IMR-90 (cell line): Measurements from ENCODE around the gene ZRANB3. TPM values are rescaled to one million over a fixed set of nuclear protein-coding genes. Genes with fewer than 3 reads are reported as not detected.
"Not testable (repeated sequence)": the region's sequence is repeated elsewhere in the genome, so short reads cannot be mapped to it uniquely, and the experiment has no call there.

ENCODE experiments used
- ATAC-seq: fragments of 200-7000 bp; cut with Tn5 transposase; 2 replicates; pipeline ENCODE4 v1.9.1; 2020; ENCODE audit warnings: low read depth, mild to moderate bottlenecking, moderate library complexity
- BruUV-seq: library from RNA; stranded (reverse); fragments of 400-500 nt; replicated peaks from 2 replicates; lab custom pipeline; 2021; lab: Mats Ljungman, UMichigan
- CTCF ChIA-PET: fragments of 300-600 bp; formaldehyde crosslinking; extraction: SDS; loops from one replicate; lab custom pipeline; 2021; ENCODE audit warnings: antibody characterized with exemption; lab: Yijun Ruan, JAX
- POLR2A ChIA-PET: fragments of 300-600 bp; sonication (Branson Sonifier 250); formaldehyde crosslinking; loops from one replicate; lab custom pipeline; 2022; ENCODE audit warnings: antibody characterized with exemption; ENCODE audit not compliant: unreplicated experiment; lab: Charles Lee
- DNase-seq: peaks from one replicate; pipeline ENCODE4 v3.0.0; 2013
- H2AFZ ChIP-seq: replicated peaks from 2 replicates; pipeline ENCODE3; 2013; ENCODE audit warnings: low read length, mild to moderate bottlenecking; ENCODE audit not compliant: poor library complexity
- H2AK5ac ChIP-seq: 2 replicates; pipeline ENCODE4 v1.6.1; 2013; ENCODE audit warnings: low read depth, low read length, inconsistent platforms
- H2AK9ac ChIP-seq: replicated peaks from 2 replicates; pipeline ENCODE3; 2013; ENCODE audit warnings: mild to moderate bottlenecking, low read depth, low read length, moderate library complexity; ENCODE audit not compliant: poor library complexity
- H2BK120ac ChIP-seq: 2 replicates; pipeline ENCODE4 v1.6.1; 2013; ENCODE audit warnings: low read depth, low read length, inconsistent platforms
- H2BK15ac ChIP-seq: 3 replicates; pipeline ENCODE4 v1.6.1; 2013; ENCODE audit warnings: low read depth, low read length, inconsistent platforms
- H2BK20ac ChIP-seq: 2 replicates; pipeline ENCODE4 v1.6.1; 2013; ENCODE audit warnings: low read depth, mild to moderate bottlenecking, inconsistent platforms, low read length, moderate library complexity
- H2BK5ac ChIP-seq: 2 replicates; pipeline ENCODE4 v1.6.1; 2013; ENCODE audit warnings: mild to moderate bottlenecking, low read depth, low read length, inconsistent platforms; ENCODE audit not compliant: poor library complexity, severe bottlenecking
- H3K14ac ChIP-seq: replicated peaks from 2 replicates; pipeline ENCODE4 v1.6.1; 2013; ENCODE audit warnings: low read depth, low read length, inconsistent platforms
- H3K18ac ChIP-seq: 2 replicates; pipeline ENCODE4 v1.6.1; 2013; ENCODE audit warnings: low read depth, low read length, control low read depth
- H3K23ac ChIP-seq: 2 replicates; pipeline ENCODE4 v1.6.1; 2013; ENCODE audit warnings: low read depth, low read length, inconsistent platforms
- H3K27ac ChIP-seq: 2 replicates; pipeline ENCODE4 v1.5.1; 2013; ENCODE audit warnings: mild to moderate bottlenecking, control low read depth, low read length; ENCODE audit not compliant: insufficient read depth
- H3K27me3 ChIP-seq: 2 replicates; pipeline ENCODE4 v1.6.1; 2013; ENCODE audit warnings: low read length; ENCODE audit not compliant: control insufficient read depth, insufficient read depth
- H3K36me3 ChIP-seq: 2 replicates; pipeline ENCODE4 v1.6.1; 2013; ENCODE audit warnings: low read length, mixed read lengths; ENCODE audit not compliant: control insufficient read depth, insufficient read depth
- H3K4ac ChIP-seq: 2 replicates; pipeline ENCODE4 v1.6.1; 2013; ENCODE audit warnings: low read depth, low read length, inconsistent platforms
- H3K4me1 ChIP-seq: 2 replicates; pipeline ENCODE4 v1.6.1; 2013; ENCODE audit warnings: low read length, mixed read lengths; ENCODE audit not compliant: control insufficient read depth, insufficient read depth
- H3K4me2 ChIP-seq: 2 replicates; pipeline ENCODE4 v1.6.1; 2013; ENCODE audit warnings: low read depth, mild to moderate bottlenecking, control low read depth, low read length, moderate library complexity
- H3K4me3 ChIP-seq: 2 replicates; pipeline ENCODE4 v1.5.1; 2013; ENCODE audit warnings: low read depth, mild to moderate bottlenecking, control low read depth, low read length, moderate library complexity; ENCODE audit not compliant: insufficient read depth
- H3K56ac ChIP-seq: 2 replicates; pipeline ENCODE4 v1.6.1; 2013; ENCODE audit warnings: low read length, inconsistent platforms; ENCODE audit not compliant: insufficient read depth; ENCODE audit errors: extremely low read depth
- H3K79me1 ChIP-seq, 2 experiments: 2 replicates each; pipeline ENCODE4 v1.6.1; 2013; ENCODE audit warnings: low read length in 2 of 2, inconsistent platforms in 1 of 2, low read depth in 1 of 2
- H3K9ac ChIP-seq: 2 replicates; pipeline ENCODE4 v1.6.1; 2013; ENCODE audit warnings: low read depth, low read length, control low read depth
- H3K9me1 ChIP-seq: 2 replicates; pipeline ENCODE4 v1.6.1; 2013; ENCODE audit warnings: low read length, inconsistent platforms; ENCODE audit not compliant: insufficient read depth
- H3K9me3 ChIP-seq: 2 replicates; pipeline ENCODE4 v1.6.1; 2013; ENCODE audit warnings: low read length; ENCODE audit not compliant: control insufficient read depth, insufficient read depth
- H4K20me1 ChIP-seq: 2 replicates; pipeline ENCODE4 v1.6.1; 2013; ENCODE audit warnings: low read length, inconsistent platforms; ENCODE audit not compliant: insufficient read depth
- H4K5ac ChIP-seq: 2 replicates; pipeline ENCODE4 v1.6.1; 2013; ENCODE audit warnings: mild to moderate bottlenecking, low read depth, low read length, control low read depth
- H4K8ac ChIP-seq, 2 experiments: 2 replicates each; pipeline ENCODE4 v1.6.1; 2013; ENCODE audit warnings: low read depth in 2 of 2, low read length in 2 of 2, control low read depth in 1 of 2, inconsistent platforms in 1 of 2
- H4K91ac ChIP-seq: 2 replicates; pipeline ENCODE4 v1.6.1; 2013; ENCODE audit warnings: low read depth, low read length, inconsistent platforms; ENCODE audit not compliant: insufficient read depth
- BHLHE40 ChIP-seq: fragments of 150-350 bp; IDR thresholded peaks from 2 replicates; pipeline ENCODE4 v1.6.1; 2016; ENCODE audit warnings: mild to moderate bottlenecking, low read depth, low read length
- FOS ChIP-seq: fragments of 150-350 bp; IDR thresholded peaks from 2 replicates; pipeline ENCODE4 v1.6.1; 2016; ENCODE audit warnings: low read depth, low read length
- MAZ ChIP-seq: IDR thresholded peaks from 2 replicates; pipeline ENCODE4 v1.6.1; 2012; ENCODE audit warnings: low read depth, mild to moderate bottlenecking, low read length, improper control_type of control experiment, moderate library complexity, borderline replicate concordance
- WGBS, 2 experiments: methylation state at CpG; one replicate each; pipeline versions ENCODE4 v1.1.5 to v1.1.7; 2013; ENCODE audit warnings: missing lambda C conversion rate in 2 of 2; ENCODE audit not compliant: insufficient read length in 1 of 2; ENCODE audit errors: extremely low coverage in 2 of 2; 5-methylcytosine and 5-hydroxymethylcytosine counted together
- dilution Hi-C: fragments of 300-500 bp; cut with HindIII; formaldehyde crosslinking; loops from one replicate; pipeline ENCODE4 v1.14.3; 2018; ENCODE audit warnings: low sequenced_read_pairs; ENCODE audit not compliant: unreplicated experiment
- in situ Hi-C: fragments of 300-500 bp; cut with MboI; formaldehyde crosslinking; loops from 3 replicates; pipeline ENCODE4 v1.14.3; 2019; ENCODE audit warnings: low sequenced_read_pairs, inconsistent platforms, mixed read lengths
- intact Hi-C: fragments of 100-400 bp; cut with micrococcal nuclease; formaldehyde crosslinking; loops from 2 replicates; pipeline ENCODE4 v1.10.0; 2022
- polyA plus RNA-seq, 3 experiments: library from polyadenylated mRNA; depleted of rRNA; stranded (reverse); fragments of >200 nt; gene quantifications; 2 replicates each; pipeline ENCODE4 v1.2.3, GENCODE V29; 2012; ENCODE audit warnings: low replicate concordance in 1 of 3
- total RNA-seq: library from RNA; depleted of rRNA; stranded (reverse); fragments of >200 nt; gene quantifications from 2 replicates; pipeline ENCODE4 v1.2.3, GENCODE V29; 2012
- TF ChIP-seq, protein P1 (sequence below): fragments of 150-350 bp; IDR thresholded peaks from 2 replicates; pipeline ENCODE4 v1.6.1; 2016; ENCODE audit warnings: low read depth, mild to moderate bottlenecking, low read length, moderate library complexity, borderline replicate concordance

The ZRANB3 gene
- total and polyA plus RNA-seq, 2 of the 4 experiments (the other 2 are of a cell fraction), result 3.4 to 9.3 TPM

DNA sequence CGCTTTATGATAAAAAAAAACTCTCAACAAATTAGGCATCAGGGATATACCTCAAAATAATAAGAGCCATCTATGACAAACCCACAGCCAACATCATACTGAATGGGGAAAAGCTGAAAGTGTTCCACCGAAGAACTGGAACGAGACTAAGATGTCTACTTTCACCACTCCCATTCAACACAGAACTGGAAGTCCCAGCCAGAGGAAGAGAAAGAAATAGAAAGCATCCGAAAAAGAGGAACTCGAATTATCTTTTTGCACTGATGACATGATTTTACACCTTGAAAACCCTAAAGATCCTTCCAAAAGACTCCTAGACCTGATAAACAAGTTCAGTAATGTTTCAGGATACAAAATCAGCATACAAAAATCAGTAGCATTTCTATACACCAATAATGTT lies 121.6 kb downstream of the ZRANB3 start:
- intact Hi-C loops (no loop called here), dilution Hi-C loops (no loop called here), in situ Hi-C loops (no loop called here)
- H4K20me1 ChIP-seq, result no peaks in the 10 kb centered on the region
- no peak overlapping the region for H3K4me3 ChIP-seq
- no peak overlapping the region for H3K23ac ChIP-seq
- H2BK5ac ChIP-seq, result no peak overlapping the region
- no peak overlapping the region for H3K4ac ChIP-seq
- ChIA-PET POLR2A (no interaction called here), CTCF (no interaction called here)
- H4K8ac ChIP-seq, result no peak overlapping the region
- H3K79me1 ChIP-seq, result no peaks in the 10 kb centered on the region; a peak in 1 of 4 replicates
- no peaks in the 10 kb centered on the region for H3K27me3 ChIP-seq
- H3K4me2 ChIP-seq, result no peak overlapping the region
- no peak overlapping the region for H4K5ac ChIP-seq
- H2BK20ac ChIP-seq, result no peak overlapping the region
- no peak overlapping the region for H3K27ac ChIP-seq
- H3K9ac ChIP-seq, result no peak overlapping the region
- H3K56ac ChIP-seq, result no peak overlapping the region
- H3K18ac ChIP-seq, result no peak overlapping the region
- TF ChIP-seq FOS, result no peak
- TF ChIP-seq BHLHE40, result no peak
- TF ChIP-seq, protein P1, sequence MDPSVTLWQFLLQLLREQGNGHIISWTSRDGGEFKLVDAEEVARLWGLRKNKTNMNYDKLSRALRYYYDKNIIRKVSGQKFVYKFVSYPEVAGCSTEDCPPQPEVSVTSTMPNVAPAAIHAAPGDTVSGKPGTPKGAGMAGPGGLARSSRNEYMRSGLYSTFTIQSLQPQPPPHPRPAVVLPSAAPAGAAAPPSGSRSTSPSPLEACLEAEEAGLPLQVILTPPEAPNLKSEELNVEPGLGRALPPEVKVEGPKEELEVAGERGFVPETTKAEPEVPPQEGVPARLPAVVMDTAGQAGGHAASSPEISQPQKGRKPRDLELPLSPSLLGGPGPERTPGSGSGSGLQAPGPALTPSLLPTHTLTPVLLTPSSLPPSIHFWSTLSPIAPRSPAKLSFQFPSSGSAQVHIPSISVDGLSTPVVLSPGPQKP, result no peak
- no peak for TF ChIP-seq MAZ
- H3K9me3 ChIP-seq, result no peaks in the 10 kb centered on the region
- DNase-seq (no peak), ATAC-seq (no peak)
- BruUV-seq, result no TSS peak
- no peak overlapping the region for H3K14ac ChIP-seq
- H2AFZ ChIP-seq, result no peak overlapping the region
- no peaks in the 10 kb centered on the region for H3K36me3 ChIP-seq
- H2AK5ac ChIP-seq, result no peak overlapping the region
- no peaks in the 10 kb centered on the region for H3K4me1 ChIP-seq
- H4K91ac ChIP-seq, result no peak overlapping the region
- H2AK9ac ChIP-seq, result no peak overlapping the region
- no peak overlapping the region for H2BK15ac ChIP-seq
- no peak overlapping the region for H2BK120ac ChIP-seq
- no CpG with 5 or more reads among the region's 5 CpGs for WGBS, 2 experiments
- H3K9me1 ChIP-seq, result no peaks in the 10 kb centered on the region

DNA sequence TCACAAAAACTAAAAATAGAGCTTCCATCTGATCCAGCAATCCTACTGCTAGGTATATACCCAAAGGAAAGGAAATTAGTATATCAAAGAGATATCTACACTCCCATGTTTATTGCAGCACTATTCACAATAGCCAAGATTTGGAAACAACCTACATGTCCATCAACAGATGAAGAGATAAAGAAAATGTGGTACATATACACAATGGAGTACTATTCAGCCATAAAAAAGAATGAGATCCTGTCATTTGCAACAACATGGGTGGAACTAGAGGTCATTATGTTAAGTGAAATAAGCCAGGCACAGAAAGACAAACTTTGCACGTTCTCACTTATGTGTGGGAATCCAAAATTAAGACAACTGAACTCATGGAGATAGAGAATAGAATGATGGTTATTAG lies 134.8 kb downstream of the ZRANB3 start:
- in situ Hi-C loops, H2BK120ac ChIP-seq, BruUV-seq, H3K4me1 ChIP-seq, H2AFZ ChIP-seq, H4K91ac ChIP-seq, H3K27ac ChIP-seq, H3K4ac ChIP-seq, H3K27me3 ChIP-seq, H3K4me3 ChIP-seq, H3K79me1 ChIP-seq, ATAC-seq, H3K14ac ChIP-seq, dilution Hi-C loops, H3K4me2 ChIP-seq, H3K56ac ChIP-seq, intact Hi-C loops, H4K8ac ChIP-seq, H3K9me1 ChIP-seq, H4K5ac ChIP-seq, H3K18ac ChIP-seq, POLR2A ChIA-PET, H3K9me3 ChIP-seq, CTCF ChIA-PET, H4K20me1 ChIP-seq, H2BK20ac ChIP-seq, H2AK9ac ChIP-seq, H3K36me3 ChIP-seq, DNase-seq, H2BK15ac ChIP-seq, H2BK5ac ChIP-seq, H2AK5ac ChIP-seq, H3K23ac ChIP-seq, H3K9ac ChIP-seq: not testable (repeated sequence)
- 67% methylated on average over 1 of the region's 1 CpG; no CpG with 5 or more reads in 1 of the 2 experiments for WGBS, 2 experiments
